ENCODE data around the gene TLE5. TPM values are rescaled to one million over a fixed set of nuclear protein-coding genes. Genes with fewer than 3 reads are reported as not detected.

Gene TLE5
- total and polyA plus RNA-seq, 9 of the 15 experiments (the other 6 are each of a cell fraction or from before 2014, with no cell fraction given), result 2.0 to 347 (median 235) TPM

DNA sequence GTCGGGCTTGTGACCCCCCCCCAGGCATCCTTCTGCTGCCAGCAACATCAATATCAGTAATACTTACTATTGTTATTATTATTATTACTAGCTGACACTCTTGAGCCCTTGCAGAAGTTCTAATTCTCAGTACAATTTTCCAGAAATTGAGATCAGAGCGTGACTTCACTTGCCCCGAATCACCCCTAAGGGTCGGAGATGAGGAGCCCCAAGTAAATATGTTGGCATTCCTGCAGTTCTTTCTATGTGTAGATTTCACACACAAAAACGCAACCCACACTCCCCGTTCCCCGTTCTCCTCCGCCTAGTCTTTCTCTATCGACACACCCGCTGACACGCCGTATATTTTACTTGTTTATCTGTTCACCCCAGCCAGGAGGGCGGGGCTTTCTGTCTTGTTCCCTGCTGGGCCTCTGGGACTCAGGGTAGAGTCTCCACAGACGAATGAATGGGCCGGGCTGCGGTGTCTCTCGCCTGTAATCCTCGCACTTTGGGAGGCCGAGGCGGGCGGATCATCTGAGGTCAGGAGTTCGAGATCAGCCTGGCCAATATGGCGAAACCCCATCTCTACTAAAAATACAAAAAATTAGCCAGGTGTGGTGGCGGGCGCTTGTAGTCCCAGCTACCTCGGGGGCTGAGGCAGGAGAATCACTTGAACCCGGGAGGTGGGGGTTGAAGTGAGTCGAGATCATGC is 14.7 kb downstream of the TLE5 start (continued):
- TF ChIP-seq NR1H2 (CRISPR knock-in tag; IDR thresholded peaks at IDR 0.05) (no peak), KAT8 (IDR thresholded peaks at IDR 0.05; ENCODE audit: low read depth) (no peak), U2AF1 (optimal IDR thresholded peaks at IDR 0.05; ENCODE audit: low read depth, low read length) (no peak), CBX5 (IDR thresholded peaks at IDR 0.05; ENCODE audit: borderline replicate concordance, low read depth) (0 out of 2 replicates have a peak, but pooled peaks have one; percentile 10), KLF16 (IDR thresholded peaks at IDR 0.05) (peak; percentile 72), DACH1 (IDR thresholded peaks at IDR 0.05; ENCODE audit: partially characterized antibody) (peak; percentile 67), CHD2 (IDR thresholded peaks at IDR 0.05; ENCODE audit: low read depth, low read length) (no peak), JUND (IDR thresholded peaks at IDR 0.05; ENCODE audit: borderline replicate concordance, low read depth, low read length) (peak; percentile 54; the same call in 1 of the 2 replicates), JUND (tag; IDR thresholded peaks at IDR 0.05; ENCODE audit: borderline replicate concordance, low read depth, low read length) (no peak; the same call in 2 of the 3 replicates), HNRNPUL1 (IDR thresholded peaks at IDR 0.05; ENCODE audit: low read length) (no peak), ZEB2 (IDR thresholded peaks at IDR 0.05) (no peak), NCOA1 (IDR thresholded peaks at IDR 0.05; ENCODE audit: low read depth) (peak; percentile 73; the same call in 1 of the 2 replicates), DNMT1 (IDR thresholded peaks at IDR 0.05) (no peak), MNT (conservative IDR thresholded peaks at IDR 0.05) (peak in 1 of 2 experiments; percentile 83), THAP12 (CRISPR knock-in tag; IDR thresholded peaks at IDR 0.05) (no peak), SNIP1 (IDR thresholded peaks at IDR 0.05; ENCODE audit: low read depth) (no peak), ZBTB8A (IDR thresholded peaks at IDR 0.05; ENCODE audit: partially characterized antibody) (no peak), THRAP3 (IDR thresholded peaks at IDR 0.05; ENCODE audit: borderline replicate concordance) (no peak), GABPB2 (CRISPR knock-in tag; conservative IDR thresholded peaks at IDR 0.05) (no peak), TAF1 (IDR thresholded peaks at IDR 0.05; ENCODE audit: control insufficient read depth, extremely low read depth, insufficient read depth, low read length, severe bottlenecking) (peak; percentile 51), ZNF77 (CRISPR knock-in tag; IDR thresholded peaks at IDR 0.05) (no peak), FUS (optimal IDR thresholded peaks at IDR 0.05; ENCODE audit: low read depth, low read length) (no peak), ETS1 (conservative IDR thresholded peaks at IDR 0.05; ENCODE audit: control insufficient read depth, low read depth, low read length) (no peak), PURB (CRISPR knock-in tag; IDR thresholded peaks at IDR 0.05; ENCODE audit: low read depth) (no peak)
- TF ChIP-seq, protein P1, sequence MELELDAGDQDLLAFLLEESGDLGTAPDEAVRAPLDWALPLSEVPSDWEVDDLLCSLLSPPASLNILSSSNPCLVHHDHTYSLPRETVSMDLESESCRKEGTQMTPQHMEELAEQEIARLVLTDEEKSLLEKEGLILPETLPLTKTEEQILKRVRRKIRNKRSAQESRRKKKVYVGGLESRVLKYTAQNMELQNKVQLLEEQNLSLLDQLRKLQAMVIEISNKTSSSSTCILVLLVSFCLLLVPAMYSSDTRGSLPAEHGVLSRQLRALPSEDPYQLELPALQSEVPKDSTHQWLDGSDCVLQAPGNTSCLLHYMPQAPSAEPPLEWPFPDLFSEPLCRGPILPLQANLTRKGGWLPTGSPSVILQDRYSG (tag; conservative IDR thresholded peaks at IDR 0.05; ENCODE audit: low read depth), result no peak

Measured in K562 (cell line).